ENCODE measurements around the gene RIC1. TPM values are rescaled to one million over a fixed set of nuclear protein-coding genes. Genes with fewer than 3 reads are reported as not detected.
"Not testable (repeated sequence)": the region's sequence is repeated elsewhere in the genome, so short reads cannot be mapped to it uniquely, and the experiment has no call there.

Gene RIC1, protein sequence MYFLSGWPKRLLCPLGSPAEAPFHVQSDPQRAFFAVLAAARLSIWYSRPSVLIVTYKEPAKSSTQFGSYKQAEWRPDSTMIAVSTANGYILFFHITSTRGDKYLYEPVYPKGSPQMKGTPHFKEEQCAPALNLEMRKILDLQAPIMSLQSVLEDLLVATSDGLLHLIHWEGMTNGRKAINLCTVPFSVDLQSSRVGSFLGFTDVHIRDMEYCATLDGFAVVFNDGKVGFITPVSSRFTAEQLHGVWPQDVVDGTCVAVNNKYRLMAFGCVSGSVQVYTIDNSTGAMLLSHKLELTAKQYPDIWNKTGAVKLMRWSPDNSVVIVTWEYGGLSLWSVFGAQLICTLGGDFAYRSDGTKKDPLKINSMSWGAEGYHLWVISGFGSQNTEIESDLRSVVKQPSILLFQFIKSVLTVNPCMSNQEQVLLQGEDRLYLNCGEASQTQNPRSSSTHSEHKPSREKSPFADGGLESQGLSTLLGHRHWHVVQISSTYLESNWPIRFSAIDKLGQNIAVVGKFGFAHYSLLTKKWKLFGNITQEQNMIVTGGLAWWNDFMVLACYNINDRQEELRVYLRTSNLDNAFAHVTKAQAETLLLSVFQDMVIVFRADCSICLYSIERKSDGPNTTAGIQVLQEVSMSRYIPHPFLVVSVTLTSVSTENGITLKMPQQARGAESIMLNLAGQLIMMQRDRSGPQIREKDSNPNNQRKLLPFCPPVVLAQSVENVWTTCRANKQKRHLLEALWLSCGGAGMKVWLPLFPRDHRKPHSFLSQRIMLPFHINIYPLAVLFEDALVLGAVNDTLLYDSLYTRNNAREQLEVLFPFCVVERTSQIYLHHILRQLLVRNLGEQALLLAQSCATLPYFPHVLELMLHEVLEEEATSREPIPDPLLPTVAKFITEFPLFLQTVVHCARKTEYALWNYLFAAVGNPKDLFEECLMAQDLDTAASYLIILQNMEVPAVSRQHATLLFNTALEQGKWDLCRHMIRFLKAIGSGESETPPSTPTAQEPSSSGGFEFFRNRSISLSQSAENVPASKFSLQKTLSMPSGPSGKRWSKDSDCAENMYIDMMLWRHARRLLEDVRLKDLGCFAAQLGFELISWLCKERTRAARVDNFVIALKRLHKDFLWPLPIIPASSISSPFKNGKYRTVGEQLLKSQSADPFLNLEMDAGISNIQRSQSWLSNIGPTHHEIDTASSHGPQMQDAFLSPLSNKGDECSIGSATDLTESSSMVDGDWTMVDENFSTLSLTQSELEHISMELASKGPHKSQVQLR (N-terminal part only)
- total RNA-seq, result 10 to 100 TPM; 19.6 to 24.3 TPM
- 47.9 to 76.0 reads per million in 2 donors for total RNA-seq

DNA sequence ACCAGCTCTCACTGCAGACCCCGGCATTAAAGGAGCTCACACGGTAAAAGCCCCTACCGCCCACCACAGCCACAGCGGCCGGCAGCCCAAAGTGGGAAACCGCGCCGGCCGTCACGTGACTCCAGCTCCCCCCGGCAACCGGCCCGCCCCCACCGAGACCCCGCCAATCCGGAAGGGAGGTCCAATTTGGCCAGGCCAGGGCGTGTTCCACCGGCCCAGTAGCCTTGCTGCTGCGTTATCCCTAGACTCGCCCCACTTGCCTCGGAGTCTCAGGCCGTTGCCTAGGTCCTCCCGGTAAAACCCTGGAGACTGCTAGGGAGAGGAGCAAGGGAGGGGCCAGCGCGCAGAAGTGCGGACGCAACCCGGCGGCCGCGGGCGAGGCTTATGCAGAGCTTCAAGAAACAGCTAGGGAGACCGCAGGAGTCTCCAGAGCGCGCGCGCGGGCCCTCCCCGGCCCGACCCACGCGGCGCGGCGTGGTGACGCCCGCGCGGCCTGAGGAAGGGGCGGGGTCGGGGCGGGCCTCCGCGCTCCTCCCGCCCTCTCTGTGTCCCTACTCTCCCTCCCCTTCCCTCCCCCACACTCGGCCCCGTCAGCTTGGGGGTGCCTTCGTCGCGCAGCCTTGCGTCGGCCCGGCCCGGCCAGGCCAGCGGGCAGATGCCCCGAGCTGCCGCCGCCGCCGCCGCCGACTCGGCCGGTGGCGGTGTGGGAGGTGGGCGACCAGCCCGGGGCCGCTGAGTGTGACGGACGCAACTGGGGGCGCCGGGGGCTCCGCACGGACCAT is at the start of gene RIC1:
TSS of gene RIC1 (plus strand) at position 578 of the 782 bp plus-strand sequence. CDS start at position 781, 203 bp downstream.
- Mint-ChIP-seq H3K36me3 (ENCODE audit: low read depth) (peaks cover 2% of the 10 kb centered on the region), H3K4me3 (peak within 1 kb of the TSS; percentile 99), H3K27me3 (no peaks in the 10 kb centered on the region), H3K27ac (peak within 1 kb of the TSS; percentile 96), H3K4me1 (peaks cover 46% of the 10 kb centered on the region)
- no peaks in the 10 kb centered on the region for H3K9me3 ChIP-seq (ENCODE audit: control insufficient read depth, low read length, poor library complexity, severe bottlenecking)
- peak; percentile 81 to 90 (median 87) for DNase-seq
- peak; percentile 92 for ATAC-seq

DNA sequence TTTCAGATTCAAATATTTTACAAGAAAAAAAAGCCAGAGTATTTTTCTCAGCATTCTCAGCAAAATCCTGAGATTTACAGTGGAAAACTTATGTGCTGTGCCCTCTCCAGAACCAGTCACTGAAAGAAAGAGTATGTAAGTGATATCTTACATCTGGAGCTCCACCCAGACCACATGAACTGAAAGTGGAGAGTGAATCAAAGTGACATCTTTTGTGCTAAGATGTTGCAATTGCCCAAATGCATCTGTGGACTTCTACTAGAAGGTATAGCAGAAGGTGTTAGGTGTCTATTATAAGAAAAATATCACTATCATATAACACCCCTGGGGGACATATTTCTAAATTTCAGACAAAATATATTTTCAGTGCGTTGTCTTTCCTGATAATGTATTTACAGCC is 49.0 kb upstream of the RIC1 start:
- Mint-ChIP-seq H3K27me3 (no peaks in the 10 kb centered on the region), H3K36me3 (ENCODE audit: low read depth) (peaks cover 2% of the 10 kb centered on the region), H3K27ac (no peak overlapping the region), H3K4me3 (no peak overlapping the region), H3K4me1 (peaks cover 15% of the 10 kb centered on the region)
- ATAC-seq (no peak), DNase-seq (no peak)
- no peaks in the 10 kb centered on the region for H3K9me3 ChIP-seq (ENCODE audit: control insufficient read depth, low read length, poor library complexity, severe bottlenecking)

DNA sequence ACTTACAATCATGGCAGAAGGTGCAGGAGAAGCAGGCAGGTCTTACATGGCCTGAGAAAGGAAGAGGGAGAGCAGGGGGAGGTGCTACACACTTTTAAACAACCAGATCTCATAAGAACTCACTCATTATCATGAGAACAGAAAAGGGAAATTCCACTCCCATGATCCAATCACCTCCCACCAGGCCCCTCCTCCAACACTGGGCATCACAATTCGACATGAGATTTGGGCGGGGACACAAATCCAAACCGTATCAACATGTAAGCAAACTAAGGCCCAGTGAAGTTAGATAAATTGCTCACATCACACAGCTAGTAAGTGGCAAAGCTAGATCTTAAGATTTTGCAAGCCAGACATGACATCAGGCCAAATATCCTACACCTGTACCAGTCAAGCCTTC is 48.3 kb upstream of the RIC1 start:
- Mint-ChIP-seq H3K4me1 (peaks cover 13% of the 10 kb centered on the region), H3K36me3 (ENCODE audit: low read depth) (no peaks in the 10 kb centered on the region), H3K4me3 (no peak overlapping the region), H3K27me3 (no peaks in the 10 kb centered on the region), H3K27ac (no peak overlapping the region)
- ATAC-seq (no peak), DNase-seq (no peak)
- no peaks in the 10 kb centered on the region for H3K9me3 ChIP-seq (ENCODE audit: control insufficient read depth, low read length, poor library complexity, severe bottlenecking)

DNA sequence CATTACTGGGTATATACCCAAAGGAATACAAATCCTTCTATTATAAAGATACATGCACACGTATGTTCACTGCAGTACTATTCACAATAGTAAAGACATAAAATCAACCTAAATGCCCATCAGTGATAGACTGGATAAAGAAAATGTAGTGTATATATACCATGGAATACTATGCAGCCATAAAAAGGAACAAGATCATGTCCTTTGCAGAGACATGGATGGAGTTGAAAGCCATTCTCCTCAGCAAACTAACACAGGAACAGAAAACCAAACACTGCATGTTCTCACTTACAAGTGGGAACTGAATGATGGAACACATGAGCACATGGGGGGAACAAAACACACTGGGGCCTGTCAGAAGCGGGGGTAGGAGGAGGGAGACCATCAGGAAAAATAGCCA is 47.2 kb upstream of the RIC1 start:
- Mint-ChIP-seq H3K27ac (peak overlapping the region; percentile 22), H3K4me1 (peaks cover 20% of the 10 kb centered on the region)
- not testable (repeated sequence) for ATAC-seq; H3K9me3 ChIP-seq (ENCODE audit: control insufficient read depth, low read length, poor library complexity, severe bottlenecking); H3K27me3 Mint-ChIP-seq; H3K4me3 Mint-ChIP-seq; DNase-seq; H3K36me3 Mint-ChIP-seq (ENCODE audit: low read depth)

DNA sequence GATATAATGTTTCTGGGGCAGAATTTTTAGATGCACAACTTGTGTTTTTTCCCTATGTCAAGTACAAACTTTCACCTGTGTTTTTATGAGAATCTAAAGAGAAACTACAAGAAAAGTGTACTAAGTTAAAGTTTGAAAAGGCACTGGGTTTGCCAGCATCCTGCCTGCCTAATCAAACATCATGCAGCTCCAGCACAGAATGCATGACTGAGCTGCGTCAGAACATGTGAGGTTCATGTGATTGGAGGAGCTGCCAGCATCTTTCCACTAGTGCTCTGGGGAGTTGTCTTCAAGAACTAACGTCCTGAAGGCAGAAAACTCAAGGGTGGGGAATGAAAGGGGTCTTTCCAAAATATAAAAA is 46.1 kb upstream of the RIC1 start:
- Mint-ChIP-seq H3K4me3 (no peak overlapping the region), H3K4me1 (peaks cover 31% of the 10 kb centered on the region), H3K36me3 (ENCODE audit: low read depth) (no peaks in the 10 kb centered on the region), H3K27me3 (no peaks in the 10 kb centered on the region), H3K27ac (peak overlapping the region; percentile 72)
- DNase-seq (no peak), ATAC-seq (peak; percentile 84)
- no peaks in the 10 kb centered on the region for H3K9me3 ChIP-seq (ENCODE audit: control insufficient read depth, low read length, poor library complexity, severe bottlenecking)

DNA sequence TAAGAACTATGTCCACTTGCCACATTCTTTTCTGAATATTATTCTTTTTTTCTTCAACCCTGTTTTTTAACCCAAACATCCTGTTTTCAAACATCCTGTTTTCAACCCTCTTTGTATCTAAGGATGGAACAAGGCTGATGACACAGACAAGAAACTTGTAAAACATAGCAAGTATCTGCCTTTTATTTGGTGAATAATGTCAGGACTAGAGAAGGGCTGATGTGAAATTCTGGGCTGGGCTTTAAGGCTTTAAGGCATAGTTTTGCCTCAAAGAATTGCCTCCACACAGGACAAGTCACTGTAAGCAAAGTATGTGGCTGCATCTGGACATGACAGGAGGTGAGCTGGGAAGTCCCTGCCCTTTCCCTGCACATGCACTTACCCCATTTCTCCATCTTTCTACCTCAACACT is 42.5 kb upstream of the RIC1 start:
- Mint-ChIP-seq H3K4me3 (peak overlapping the region; percentile 31), H3K27me3 (peaks cover under 1% of the 10 kb centered on the region), H3K27ac (peak overlapping the region; percentile 95), H3K4me1 (peaks cover 28% of the 10 kb centered on the region), H3K36me3 (ENCODE audit: low read depth) (no peaks in the 10 kb centered on the region)
- ATAC-seq (peak; percentile 47), DNase-seq (no peak)
- no peaks in the 10 kb centered on the region for H3K9me3 ChIP-seq (ENCODE audit: control insufficient read depth, low read length, poor library complexity, severe bottlenecking)

DNA sequence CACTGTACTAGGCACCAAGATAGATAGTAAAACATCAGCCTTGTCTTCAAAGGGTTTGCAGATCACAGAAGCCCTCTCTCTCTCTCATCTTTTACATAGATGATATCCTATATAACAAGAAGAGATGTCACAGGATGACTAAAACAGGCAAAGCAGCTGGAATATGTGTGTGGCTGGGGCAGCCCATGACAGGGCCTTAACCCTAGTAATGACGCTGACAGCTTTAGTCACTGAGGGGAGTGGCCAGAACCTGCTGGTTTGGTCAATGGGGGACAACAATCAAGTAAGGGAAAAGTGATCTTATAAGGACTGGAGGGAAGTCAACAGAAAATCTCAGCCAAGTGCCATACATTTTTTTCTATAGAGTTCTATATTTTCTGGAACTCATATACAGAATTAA is 41.9 kb upstream of the RIC1 start:
- H3K9me3 ChIP-seq (ENCODE audit: control insufficient read depth, low read length, poor library complexity, severe bottlenecking), result no peaks in the 10 kb centered on the region
- Mint-ChIP-seq H3K4me3 (no peak overlapping the region), H3K4me1 (peaks cover 28% of the 10 kb centered on the region), H3K27me3 (peaks cover 7% of the 10 kb centered on the region), H3K27ac (peak overlapping the region; percentile 95), H3K36me3 (ENCODE audit: low read depth) (no peaks in the 10 kb centered on the region)
- DNase-seq (no peak), ATAC-seq (no peak)

DNA sequence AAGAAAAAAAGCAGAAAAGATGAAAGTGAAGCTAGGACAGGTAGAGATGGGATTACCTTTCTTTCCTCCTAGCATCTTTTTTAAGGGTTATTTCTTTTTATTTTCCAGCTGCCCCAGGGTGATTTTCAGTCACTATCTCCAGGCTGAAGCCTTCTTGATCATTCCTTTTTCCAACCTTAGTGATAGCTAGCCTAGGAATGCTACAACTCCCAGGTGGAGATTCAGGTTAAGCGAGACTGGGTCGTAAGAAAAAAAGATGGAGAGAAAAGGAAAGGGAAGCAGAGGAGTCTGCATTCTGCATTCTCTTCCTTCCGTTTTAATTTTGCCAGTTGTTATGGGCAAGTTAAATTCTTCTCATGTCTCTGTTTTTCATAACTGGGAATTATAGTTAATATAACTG is 36.7 kb upstream of the RIC1 start:
- H3K9me3 ChIP-seq (ENCODE audit: control insufficient read depth, low read length, poor library complexity, severe bottlenecking), result no peaks in the 10 kb centered on the region
- peaks cover 13% of the 10 kb centered on the region for H3K4me1 Mint-ChIP-seq
- H3K27ac Mint-ChIP-seq, result no peak overlapping the region
- no peaks in the 10 kb centered on the region for H3K36me3 Mint-ChIP-seq (ENCODE audit: low read depth)
- H3K4me3 Mint-ChIP-seq, result no peak overlapping the region
- DNase-seq (no peak), ATAC-seq (no peak)
- peaks cover 7% of the 10 kb centered on the region for H3K27me3 Mint-ChIP-seq

DNA sequence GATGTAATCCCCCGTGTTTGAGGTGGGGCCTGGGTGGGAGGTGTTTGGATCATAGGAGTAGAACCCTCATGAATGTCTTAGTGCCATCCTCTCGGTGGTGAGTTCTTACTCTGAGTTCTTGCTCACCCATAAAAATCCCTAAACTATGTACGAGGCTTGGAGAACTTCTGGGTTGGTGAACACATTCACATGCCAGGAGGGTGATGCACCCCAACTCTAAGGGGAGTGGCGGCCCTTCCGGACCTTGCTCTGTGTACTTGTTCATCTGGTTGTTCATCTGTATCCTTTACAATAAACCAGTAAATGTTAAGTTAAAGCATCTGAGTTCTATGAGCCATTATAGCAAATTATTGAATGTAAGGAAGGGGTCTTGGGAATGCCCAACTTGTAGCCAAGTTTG is 36.0 kb upstream of the RIC1 start:
- ATAC-seq, result no peak
- peak overlapping the region; percentile 47 for H3K27ac Mint-ChIP-seq
- peak overlapping the region; percentile 41 for H3K4me3 Mint-ChIP-seq
- peaks cover 7% of the 10 kb centered on the region for H3K27me3 Mint-ChIP-seq
- H3K36me3 Mint-ChIP-seq (ENCODE audit: low read depth), result no peaks in the 10 kb centered on the region
- H3K4me1 Mint-ChIP-seq, result peaks cover 11% of the 10 kb centered on the region
- H3K9me3 ChIP-seq (ENCODE audit: control insufficient read depth, low read length, poor library complexity, severe bottlenecking), result no peaks in the 10 kb centered on the region
- DNase-seq, result no peak

DNA sequence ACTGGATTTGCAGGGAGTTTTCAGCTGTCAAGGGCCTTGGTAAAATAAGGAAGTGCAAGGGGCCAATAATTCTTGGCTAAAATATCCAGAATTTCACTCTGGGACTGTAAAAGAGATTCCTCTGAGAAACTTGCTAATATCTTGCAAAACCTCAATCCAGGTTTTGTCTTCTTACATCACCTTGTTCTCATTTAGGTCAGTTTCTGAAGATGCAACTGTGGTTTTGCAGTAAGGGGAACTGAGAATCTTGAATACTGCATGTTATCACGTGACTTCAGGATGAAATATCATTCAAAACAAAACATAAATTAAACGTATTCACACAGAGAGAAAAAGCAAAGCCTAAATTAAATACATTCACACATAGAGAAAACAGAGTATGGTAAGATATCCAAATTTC is 35.0 kb upstream of the RIC1 start:
- DNase-seq (no peak), ATAC-seq (peak; percentile 33)
- peaks cover 12% of the 10 kb centered on the region for H3K4me1 Mint-ChIP-seq
- H3K27me3 Mint-ChIP-seq, result peaks cover 7% of the 10 kb centered on the region
- no peaks in the 10 kb centered on the region for H3K9me3 ChIP-seq (ENCODE audit: control insufficient read depth, low read length, poor library complexity, severe bottlenecking)
- H3K27ac Mint-ChIP-seq, result no peak overlapping the region
- H3K4me3 Mint-ChIP-seq, result no peak overlapping the region
- H3K36me3 Mint-ChIP-seq (ENCODE audit: low read depth), result no peaks in the 10 kb centered on the region

DNA sequence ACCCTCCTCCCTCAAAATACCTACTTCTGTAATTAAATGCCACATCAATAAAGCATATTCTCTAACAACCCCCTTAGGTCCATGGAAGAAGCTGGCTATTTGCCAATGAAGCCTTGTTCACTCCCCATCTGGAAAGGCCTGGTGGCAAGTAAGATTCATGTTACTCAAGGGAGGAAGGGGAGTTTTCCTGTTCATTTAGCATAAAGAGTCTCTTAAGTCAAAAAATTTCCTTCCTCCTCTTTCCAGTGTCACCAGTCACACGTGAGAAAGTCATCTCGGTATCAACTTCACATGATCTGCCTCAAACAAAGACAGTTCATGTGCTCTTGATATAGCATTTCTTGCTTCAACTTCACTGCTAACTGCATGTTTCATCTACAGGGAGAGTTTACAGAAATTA is 32.7 kb upstream of the RIC1 start:
- Mint-ChIP-seq H3K4me3 (no peak overlapping the region), H3K27ac (no peak overlapping the region), H3K36me3 (ENCODE audit: low read depth) (no peaks in the 10 kb centered on the region), H3K27me3 (peaks cover 7% of the 10 kb centered on the region), H3K4me1 (peaks cover 21% of the 10 kb centered on the region)
- no peak for DNase-seq
- no peaks in the 10 kb centered on the region for H3K9me3 ChIP-seq (ENCODE audit: control insufficient read depth, low read length, poor library complexity, severe bottlenecking)
- ATAC-seq, result no peak
